IMR-90 (cell line): ENCODE data around the gene ELL. TPM values are rescaled to one million over a fixed set of nuclear protein-coding genes. Genes with fewer than 3 reads are reported as not detected.

Experiments
- ATAC-seq: fragments of 200-7000 bp; cut with Tn5 transposase; 2 replicates; pipeline ENCODE4 v1.9.1; 2020; ENCODE audit warnings: low read depth, mild to moderate bottlenecking, moderate library complexity
- BruUV-seq: library from RNA; stranded (reverse); fragments of 400-500 nt; replicated peaks from 2 replicates; lab custom pipeline; 2021; lab: Mats Ljungman, UMichigan
- CTCF ChIA-PET: fragments of 300-600 bp; formaldehyde crosslinking; extraction: SDS; loops from one replicate; lab custom pipeline; 2021; ENCODE audit warnings: antibody characterized with exemption; lab: Yijun Ruan, JAX
- POLR2A ChIA-PET: fragments of 300-600 bp; sonication (Branson Sonifier 250); formaldehyde crosslinking; loops from one replicate; lab custom pipeline; 2022; ENCODE audit warnings: antibody characterized with exemption; ENCODE audit not compliant: unreplicated experiment; lab: Charles Lee
- DNase-seq: peaks from one replicate; pipeline ENCODE4 v3.0.0; 2013
- H2AFZ ChIP-seq: replicated peaks from 2 replicates; pipeline ENCODE3; 2013; ENCODE audit warnings: low read length, mild to moderate bottlenecking; ENCODE audit not compliant: poor library complexity
- H2AK5ac ChIP-seq: 2 replicates; pipeline ENCODE4 v1.6.1; 2013; ENCODE audit warnings: low read depth, low read length, inconsistent platforms
- H2AK9ac ChIP-seq: replicated peaks from 2 replicates; pipeline ENCODE3; 2013; ENCODE audit warnings: mild to moderate bottlenecking, low read depth, low read length, moderate library complexity; ENCODE audit not compliant: poor library complexity
- H2BK120ac ChIP-seq: 2 replicates; pipeline ENCODE4 v1.6.1; 2013; ENCODE audit warnings: low read depth, low read length, inconsistent platforms
- H2BK15ac ChIP-seq: 3 replicates; pipeline ENCODE4 v1.6.1; 2013; ENCODE audit warnings: low read depth, low read length, inconsistent platforms
- H2BK20ac ChIP-seq: 2 replicates; pipeline ENCODE4 v1.6.1; 2013; ENCODE audit warnings: low read depth, mild to moderate bottlenecking, inconsistent platforms, low read length, moderate library complexity
- H2BK5ac ChIP-seq: 2 replicates; pipeline ENCODE4 v1.6.1; 2013; ENCODE audit warnings: mild to moderate bottlenecking, low read depth, low read length, inconsistent platforms; ENCODE audit not compliant: poor library complexity, severe bottlenecking
- H3K14ac ChIP-seq: replicated peaks from 2 replicates; pipeline ENCODE4 v1.6.1; 2013; ENCODE audit warnings: low read depth, low read length, inconsistent platforms
- H3K18ac ChIP-seq: 2 replicates; pipeline ENCODE4 v1.6.1; 2013; ENCODE audit warnings: low read depth, low read length, control low read depth
- H3K23ac ChIP-seq: 2 replicates; pipeline ENCODE4 v1.6.1; 2013; ENCODE audit warnings: low read depth, low read length, inconsistent platforms
- H3K27ac ChIP-seq: 2 replicates; pipeline ENCODE4 v1.5.1; 2013; ENCODE audit warnings: mild to moderate bottlenecking, control low read depth, low read length; ENCODE audit not compliant: insufficient read depth
- H3K27me3 ChIP-seq: 2 replicates; pipeline ENCODE4 v1.6.1; 2013; ENCODE audit warnings: low read length; ENCODE audit not compliant: control insufficient read depth, insufficient read depth
- H3K36me3 ChIP-seq: 2 replicates; pipeline ENCODE4 v1.6.1; 2013; ENCODE audit warnings: low read length, mixed read lengths; ENCODE audit not compliant: control insufficient read depth, insufficient read depth
- H3K4ac ChIP-seq: 2 replicates; pipeline ENCODE4 v1.6.1; 2013; ENCODE audit warnings: low read depth, low read length, inconsistent platforms
- H3K4me1 ChIP-seq: 2 replicates; pipeline ENCODE4 v1.6.1; 2013; ENCODE audit warnings: low read length, mixed read lengths; ENCODE audit not compliant: control insufficient read depth, insufficient read depth
- H3K4me2 ChIP-seq: 2 replicates; pipeline ENCODE4 v1.6.1; 2013; ENCODE audit warnings: low read depth, mild to moderate bottlenecking, control low read depth, low read length, moderate library complexity
- H3K4me3 ChIP-seq: 2 replicates; pipeline ENCODE4 v1.5.1; 2013; ENCODE audit warnings: low read depth, mild to moderate bottlenecking, control low read depth, low read length, moderate library complexity; ENCODE audit not compliant: insufficient read depth
- H3K56ac ChIP-seq: 2 replicates; pipeline ENCODE4 v1.6.1; 2013; ENCODE audit warnings: low read length, inconsistent platforms; ENCODE audit not compliant: insufficient read depth; ENCODE audit errors: extremely low read depth
- H3K79me1 ChIP-seq, 2 experiments: 2 replicates each; pipeline ENCODE4 v1.6.1; 2013; ENCODE audit warnings: low read length in 2 of 2, inconsistent platforms in 1 of 2, low read depth in 1 of 2
- H3K9ac ChIP-seq: 2 replicates; pipeline ENCODE4 v1.6.1; 2013; ENCODE audit warnings: low read depth, low read length, control low read depth
- H3K9me1 ChIP-seq: 2 replicates; pipeline ENCODE4 v1.6.1; 2013; ENCODE audit warnings: low read length, inconsistent platforms; ENCODE audit not compliant: insufficient read depth
- H3K9me3 ChIP-seq: 2 replicates; pipeline ENCODE4 v1.6.1; 2013; ENCODE audit warnings: low read length; ENCODE audit not compliant: control insufficient read depth, insufficient read depth
- H4K20me1 ChIP-seq: 2 replicates; pipeline ENCODE4 v1.6.1; 2013; ENCODE audit warnings: low read length, inconsistent platforms; ENCODE audit not compliant: insufficient read depth
- H4K5ac ChIP-seq: 2 replicates; pipeline ENCODE4 v1.6.1; 2013; ENCODE audit warnings: mild to moderate bottlenecking, low read depth, low read length, control low read depth
- H4K8ac ChIP-seq, 2 experiments: 2 replicates each; pipeline ENCODE4 v1.6.1; 2013; ENCODE audit warnings: low read depth in 2 of 2, low read length in 2 of 2, control low read depth in 1 of 2, inconsistent platforms in 1 of 2
- H4K91ac ChIP-seq: 2 replicates; pipeline ENCODE4 v1.6.1; 2013; ENCODE audit warnings: low read depth, low read length, inconsistent platforms; ENCODE audit not compliant: insufficient read depth
- CHD1 ChIP-seq: IDR thresholded peaks from 2 replicates; pipeline ENCODE4 v1.6.1; 2012; ENCODE audit warnings: low read depth, low read length, improper control_type of control experiment
- CTCF ChIP-seq: conservative IDR thresholded peaks from 2 replicates; pipeline ENCODE4 v1.5.1; 2012; ENCODE audit warnings: mild to moderate bottlenecking, low read depth, low read length, improper control_type of control experiment
- RCOR1 ChIP-seq: IDR thresholded peaks from 2 replicates; pipeline ENCODE4 v1.6.1; 2012; ENCODE audit warnings: mild to moderate bottlenecking, low read length, improper control_type of control experiment; ENCODE audit not compliant: insufficient replicate concordance
- RFX5 ChIP-seq: IDR thresholded peaks from 2 replicates; pipeline ENCODE4 v1.8.0; 2012; ENCODE audit warnings: low read depth, mild to moderate bottlenecking, low read length, moderate library complexity
- SMC3 ChIP-seq: fragments of 150-350 bp; IDR thresholded peaks from 2 replicates; pipeline ENCODE4 v1.6.1; 2016; ENCODE audit warnings: low read depth, mild to moderate bottlenecking, antibody characterized with exemption, low read length, moderate library complexity
- USF2 ChIP-seq: fragments of 150-350 bp; IDR thresholded peaks from 2 replicates; pipeline ENCODE4 v1.6.1; 2017; ENCODE audit warnings: mild to moderate bottlenecking, antibody characterized with exemption, low read length, low read depth
- WGBS, 2 experiments: methylation state at CpG; one replicate each; pipeline versions ENCODE4 v1.1.5 to v1.1.7; 2013; ENCODE audit warnings: missing lambda C conversion rate in 2 of 2; ENCODE audit not compliant: insufficient read length in 1 of 2; ENCODE audit errors: extremely low coverage in 2 of 2; 5-methylcytosine and 5-hydroxymethylcytosine counted together
- dilution Hi-C: fragments of 300-500 bp; cut with HindIII; formaldehyde crosslinking; loops from one replicate; pipeline ENCODE4 v1.14.3; 2018; ENCODE audit warnings: low sequenced_read_pairs; ENCODE audit not compliant: unreplicated experiment
- in situ Hi-C: fragments of 300-500 bp; cut with MboI; formaldehyde crosslinking; loops from 3 replicates; pipeline ENCODE4 v1.14.3; 2019; ENCODE audit warnings: low sequenced_read_pairs, inconsistent platforms, mixed read lengths
- intact Hi-C: fragments of 100-400 bp; cut with micrococcal nuclease; formaldehyde crosslinking; loops from 2 replicates; pipeline ENCODE4 v1.10.0; 2022
- polyA plus RNA-seq, 3 experiments: library from polyadenylated mRNA; depleted of rRNA; stranded (reverse); fragments of >200 nt; gene quantifications; 2 replicates each; pipeline ENCODE4 v1.2.3, GENCODE V29; 2012; ENCODE audit warnings: low replicate concordance in 1 of 3
- total RNA-seq: library from RNA; depleted of rRNA; stranded (reverse); fragments of >200 nt; gene quantifications from 2 replicates; pipeline ENCODE4 v1.2.3, GENCODE V29; 2012

ELL gene
- total and polyA plus RNA-seq, 2 of the 4 experiments (the other 2 are of a cell fraction): 6.3 to 13.1 TPM

- dilution Hi-C loops: no loop called here
- no peak for TF ChIP-seq USF2
- TF ChIP-seq SMC3: peak; percentile 39; the same call in 1 of the 2 replicates
- TF ChIP-seq RFX5: no peak
- TF ChIP-seq CHD1: no peak
- TF ChIP-seq CTCF: peak; percentile 45
- no peak for TF ChIP-seq RCOR1
- peak overlapping the region; percentile 2; the same call in 1 of the 3 replicates for H2BK15ac ChIP-seq
- no peak overlapping the region for H3K14ac ChIP-seq
- intact Hi-C loops: no loop called here
- H4K8ac ChIP-seq: peak overlapping the region in 1 of 2 experiments; percentile 52; a peak in 1 of 4 replicates
- in situ Hi-C loops: loop anchor here (10.0 kb wide), 1 partner anchor 127 kb away; the partner anchor contains the start of gene IQCN
- H3K18ac ChIP-seq: no peak overlapping the region
- no peak overlapping the region for H3K9ac ChIP-seq
- H3K56ac ChIP-seq: no peak overlapping the region
- ChIA-PET POLR2A (no interaction called here), CTCF (interaction anchor here (0.5 to 0.9 kb wide), 2 partner anchors 9 to 21 kb away, joined by 3 read pairs; no protein-coding TSS in a partner anchor)
- H3K4ac ChIP-seq: peak overlapping the region; percentile 62; the same call in 1 of the 2 replicates
- 51% methylated on average over 4 of the region's 7 CpGs; no CpG with 5 or more reads in 1 of the 2 experiments for WGBS, 2 experiments
- H4K20me1 ChIP-seq: no peaks in the 10 kb centered on the region
- no peak overlapping the region; the same call in 1 of the 2 replicates for H4K5ac ChIP-seq
- peak; percentile 69 for DNase-seq
- peaks cover 6% of the 10 kb centered on the region; the same call in 1 of the 2 replicates for H3K9me1 ChIP-seq
- no peak overlapping the region; the same call in 1 of the 2 replicates for H2BK120ac ChIP-seq
- H2AFZ ChIP-seq: no peak overlapping the region
- no peaks in the 10 kb centered on the region for H3K79me1 ChIP-seq
- H3K23ac ChIP-seq: no peak overlapping the region
- H2BK5ac ChIP-seq: no peak overlapping the region
- no TSS peak for BruUV-seq
- no peak overlapping the region for H3K27ac ChIP-seq
- H3K4me3 ChIP-seq: no peak overlapping the region
- peak; percentile 59 for ATAC-seq
- peak overlapping the region; percentile 20; the same call in 1 of the 2 replicates for H2AK5ac ChIP-seq
- no peak overlapping the region for H3K4me2 ChIP-seq
- no peaks in the 10 kb centered on the region for H3K27me3 ChIP-seq
- H2BK20ac ChIP-seq: no peak overlapping the region
- H3K4me1 ChIP-seq: peaks cover 21% of the 10 kb centered on the region
- peak overlapping the region; percentile 9 for H2AK9ac ChIP-seq
- H3K36me3 ChIP-seq: no peaks in the 10 kb centered on the region
- H4K91ac ChIP-seq: no peak overlapping the region
- no peaks in the 10 kb centered on the region for H3K9me3 ChIP-seq
These were observed 120.2 kb downstream of the ELL start for GRCh38 chr19:18401580-18402112.
